ENCODE data around the gene ARHGAP19.

The ARHGAP19 gene

GRCh38 chr10:97228130-97228774 is 64.2 kb downstream of the ARHGAP19 start:
- no peak overlapping the region for H3K4me3 ChIP-seq (ENCODE audit: low read depth, low read length)
- TF ChIP-seq CTCF (IDR thresholded peaks at IDR 0.05; ENCODE audit: low read depth, low read length): no peak

GRCh38 chr10:97226398-97226797 is 66.0 kb downstream of the ARHGAP19 start:
- TF ChIP-seq CTCF (IDR thresholded peaks at IDR 0.05; ENCODE audit: low read depth, low read length): no peak
- H3K4me3 ChIP-seq (ENCODE audit: low read depth, low read length): no peak overlapping the region

GRCh38 chr10:97224483-97225435 is 67.7 kb downstream of the ARHGAP19 start:
- H3K4me3 ChIP-seq (ENCODE audit: low read depth, low read length): no peak overlapping the region
- TF ChIP-seq CTCF (IDR thresholded peaks at IDR 0.05; ENCODE audit: low read depth, low read length): no peak

- TF ChIP-seq CTCF (IDR thresholded peaks at IDR 0.05; ENCODE audit: low read depth, low read length): no peak
Measured at GRCh38 chr10:97222326-97222961, 70.0 kb downstream of the ARHGAP19 start.

GRCh38 chr10:97220355-97220754 is 72.1 kb downstream of the ARHGAP19 start:
- H3K4me3 ChIP-seq (ENCODE audit: low read depth, low read length): no peak overlapping the region
- no peak for TF ChIP-seq CTCF (IDR thresholded peaks at IDR 0.05; ENCODE audit: low read depth, low read length)

More at GRCh38 chr10:97222326-97222961, 70.0 kb downstream of the ARHGAP19 start:
- no peak overlapping the region for H3K4me3 ChIP-seq (ENCODE audit: low read depth, low read length)

- H3K4me3 ChIP-seq (ENCODE audit: low read depth, low read length): no peak overlapping the region
- TF ChIP-seq CTCF (IDR thresholded peaks at IDR 0.05; ENCODE audit: low read depth, low read length): no peak
Measured at GRCh38 chr10:97217299-97217698, 75.1 kb downstream of the ARHGAP19 start.

Measured in WI38 (cell line).